ENCODE results near the gene EML2.
"Not testable (repeated sequence)": the region's sequence is repeated elsewhere in the genome, so short reads cannot be mapped to it uniquely, and the experiment has no call there.

Gene EML2

GRCh38 chr19:45646345-45646698 is 7.1 kb upstream of the EML2 start:
- no peak for DNase-seq (ENCODE audit: low read depth)

- peak; percentile 91 for DNase-seq (ENCODE audit: low read depth)
Observed at GRCh38 chr19:45645631-45646344, 6.6 kb upstream of the EML2 start.

- no peak for DNase-seq (ENCODE audit: low read depth)
Observed at GRCh38 chr19:45645068-45645630, 6.0 kb upstream of the EML2 start.

- no peak for DNase-seq (ENCODE audit: low read depth)
Observed at GRCh38 chr19:45643927-45644771, 5.0 kb upstream of the EML2 start.

- DNase-seq (ENCODE audit: low read depth): peak; percentile 80
Observed at GRCh38 chr19:45643024-45643926, 4.1 kb upstream of the EML2 start.

- DNase-seq (ENCODE audit: low read depth): peak; percentile 95
Observed at GRCh38 chr19:45641274-45642105, 2.3 kb upstream of the EML2 start.

GRCh38 chr19:45640849-45641273 is 1.7 kb upstream of the EML2 start:
- DNase-seq (ENCODE audit: low read depth): peak; percentile 34

- DNase-seq (ENCODE audit: low read depth): peak; percentile 51
Observed at GRCh38 chr19:45637890-45638667, 1.1 kb downstream of the EML2 start.

GRCh38 chr19:45636902-45637301 is 2.3 kb downstream of the EML2 start:
- no peak for DNase-seq (ENCODE audit: low read depth)

- DNase-seq (ENCODE audit: low read depth): no peak
Observed at GRCh38 chr19:45636275-45636674, 2.9 kb downstream of the EML2 start.

GRCh38 chr19:45632468-45633196 is 6.6 kb downstream of the EML2 start:
- peak; percentile 86 for DNase-seq (ENCODE audit: low read depth)

GRCh38 chr19:45630463-45630862 is 8.7 kb downstream of the EML2 start:
- peak; percentile 97 for DNase-seq (ENCODE audit: low read depth)

GRCh38 chr19:45629704-45630103 is 9.5 kb downstream of the EML2 start:
- DNase-seq (ENCODE audit: low read depth): no peak

- DNase-seq (ENCODE audit: low read depth): not testable (repeated sequence)
Observed at GRCh38 chr19:45628219-45628618, 11.0 kb downstream of the EML2 start.

- no peak for DNase-seq (ENCODE audit: low read depth)
Observed at GRCh38 chr19:45623984-45624383, 15.2 kb downstream of the EML2 start.

- no peak for DNase-seq (ENCODE audit: low read depth)
Observed at GRCh38 chr19:45621976-45622503, 17.2 kb downstream of the EML2 start.

- DNase-seq (ENCODE audit: low read depth): no peak
Observed at GRCh38 chr19:45621389-45621788, 17.8 kb downstream of the EML2 start.

- DNase-seq (ENCODE audit: low read depth): no peak
Observed at GRCh38 chr19:45616704-45617017, 22.5 kb downstream of the EML2 start.
